Esophagus squamous epithelium (tissue), 4 donors: ENCODE measurements around the gene TRPM6.

ENCODE experiments used
- POLR2A ChIP-seq, 4 donors: fragments of 450-650 bp; IDR thresholded peaks; one replicate each; pipeline ENCODE4 v1.6.1; 2017; ENCODE audit warnings: antibody characterized with exemption in 4 of 4, mild to moderate bottlenecking in 4 of 4, moderate library complexity in 3 of 4
- TF ChIP-seq, protein P1 (sequence below), 6 experiments: fragments of 450-650 bp in 4 of 6; fragments of 200-600 bp in 2 of 6; sonication (generic) in 2 of 6; IDR thresholded peaks; one replicate each; pipeline ENCODE4 v1.5.1; 2016 to 2019; ENCODE audit warnings: antibody characterized with exemption in 6 of 6, mild to moderate bottlenecking in 4 of 6, moderate library complexity in 4 of 6

DNA sequence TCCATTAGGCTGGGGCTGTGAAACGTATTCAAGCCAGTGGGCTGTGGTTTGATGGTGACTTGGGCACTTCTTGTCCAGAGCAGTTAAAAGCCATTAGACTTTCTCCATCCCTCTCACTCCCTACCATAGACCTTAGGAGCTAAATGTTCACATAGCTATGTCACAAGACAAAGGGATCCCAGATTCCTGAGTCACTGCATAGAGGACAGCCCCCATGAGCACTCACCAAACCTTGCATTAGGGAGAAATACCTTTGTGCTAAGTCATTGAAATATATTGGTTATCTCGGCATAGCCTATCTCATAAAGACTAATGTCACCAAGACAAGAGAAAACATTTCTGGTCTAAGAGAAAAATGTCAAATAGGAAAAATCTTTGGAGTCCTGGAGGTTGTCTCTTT is 104.3 kb downstream of the TRPM6 start:
- TF ChIP-seq, protein P1, sequence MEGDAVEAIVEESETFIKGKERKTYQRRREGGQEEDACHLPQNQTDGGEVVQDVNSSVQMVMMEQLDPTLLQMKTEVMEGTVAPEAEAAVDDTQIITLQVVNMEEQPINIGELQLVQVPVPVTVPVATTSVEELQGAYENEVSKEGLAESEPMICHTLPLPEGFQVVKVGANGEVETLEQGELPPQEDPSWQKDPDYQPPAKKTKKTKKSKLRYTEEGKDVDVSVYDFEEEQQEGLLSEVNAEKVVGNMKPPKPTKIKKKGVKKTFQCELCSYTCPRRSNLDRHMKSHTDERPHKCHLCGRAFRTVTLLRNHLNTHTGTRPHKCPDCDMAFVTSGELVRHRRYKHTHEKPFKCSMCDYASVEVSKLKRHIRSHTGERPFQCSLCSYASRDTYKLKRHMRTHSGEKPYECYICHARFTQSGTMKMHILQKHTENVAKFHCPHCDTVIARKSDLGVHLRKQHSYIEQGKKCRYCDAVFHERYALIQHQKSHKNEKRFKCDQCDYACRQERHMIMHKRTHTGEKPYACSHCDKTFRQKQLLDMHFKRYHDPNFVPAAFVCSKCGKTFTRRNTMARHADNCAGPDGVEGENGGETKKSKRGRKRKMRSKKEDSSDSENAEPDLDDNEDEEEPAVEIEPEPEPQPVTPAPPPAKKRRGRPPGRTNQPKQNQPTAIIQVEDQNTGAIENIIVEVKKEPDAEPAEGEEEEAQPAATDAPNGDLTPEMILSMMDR (IDR thresholded peaks at IDR 0.05) = no peak
- no peak for TF ChIP-seq POLR2A (IDR thresholded peaks at IDR 0.05)
